Sciatic nerve (tissue), 2 donors: ENCODE data around the gene ICAM4. TPM values are rescaled to one million over a fixed set of nuclear protein-coding genes. Genes with fewer than 3 reads are reported as not detected.
A peak's percentile ranks its signal among the peaks of the same experiment; 100 is the strongest.
"Not testable (repeated sequence)": the region's sequence is repeated elsewhere in the genome, so short reads cannot be mapped to it uniquely, and the experiment has no call there.

Experiments used
- ATAC-seq: fragments of 200-7000 bp; cut with Tn5 transposase; one replicate; pipeline ENCODE4 v1.9.1; 2020; ENCODE audit warnings: mild to moderate bottlenecking, moderate library complexity
- DNase-seq: peaks from one replicate; pipeline ENCODE4 v3.0.0-alpha.2; 2020; ENCODE audit warnings: low spot score
- intact Hi-C: fragments of 100-400 bp; cut with DNase I; formaldehyde crosslinking; loops from one replicate; pipeline ENCODE4 v1.14.2; 2022
- total RNA-seq: library from RNA; stranded (reverse); fragmentation: NEBNext Ultra II Directional; extraction: Animal tissue kit (Norgen Biotek cat#: 25700); gene quantifications from one replicate; pipeline ENCODE4 v1.2.1, GENCODE V29; 2021
- donor health status: DM: no; HTN: no; CAD: no.
- donor health status: DM: no; HTN: no; CAD: no.

ICAM4 gene
- total RNA-seq, 1 donor from 2014 or later, result not detected

- ATAC-seq (peak; percentile 96), DNase-seq (peak; percentile 99)
- intact Hi-C loops, result loop anchor here (2.0 kb wide), 1 partner anchor 16 kb away; the partner anchor contains the start of gene FDX2
Measured at GRCh38 chr19:10332965-10333757, 46.4 kb downstream of the ICAM4 start, which contains the start of gene RAVER1. RAVER1 (minus strand) TSS chr19:10333529; CDS start chr19:10333507, 22 bp downstream.

- intact Hi-C loops, result loop anchor here (2.0 kb wide), 1 partner anchor 17 kb away; the partner anchor contains the start of gene FDX2
- DNase-seq (no peak), ATAC-seq (peak; percentile 0)
Measured at GRCh38 chr19:10333758-10334587, 47.2 kb downstream of the ICAM4 start.

GRCh38 chr19:10334588-10335351, 48.0 kb downstream of the ICAM4 start:
- intact Hi-C loops, result no loop called here
- DNase-seq, result peak; percentile 97
- peak; percentile 94 for ATAC-seq

GRCh38 chr19:10335352-10335985, 48.7 kb downstream of the ICAM4 start:
- ATAC-seq, result no peak
- intact Hi-C loops, result no loop called here
- DNase-seq, result no peak

- DNase-seq, ATAC-seq, intact Hi-C loops: not testable (repeated sequence)
Measured at GRCh38 chr19:10336725-10337124, 50.0 kb downstream of the ICAM4 start.

Other genes with a start within 250 kb of the ICAM4 start
- gene SHFL, start 200.6 kb upstream of the ICAM4 start, total RNA-seq, result 47.0 TPM
- gene ANGPTL6, start 184.3 kb upstream of the ICAM4 start, total RNA-seq, result not detected
- gene PPAN, start 180.6 kb upstream of the ICAM4 start, total RNA-seq, result 31.3 TPM
- gene P2RY11, start 175.3 kb upstream of the ICAM4 start, total RNA-seq, result 9.9 TPM
- gene EIF3G, start 167.1 kb upstream of the ICAM4 start, total RNA-seq, result 155 TPM
- gene DNMT1, start 92.0 kb upstream of the ICAM4 start, total RNA-seq, result 70.8 TPM
- 15.9 TPM for gene S1PR2, start 55.6 kb upstream of the ICAM4 start, total RNA-seq
- 29.3 TPM for gene MRPL4, start 34.7 kb upstream of the ICAM4 start, total RNA-seq
- 30.7 TPM for gene ICAM1, start 15.8 kb upstream of the ICAM4 start, total RNA-seq
- 1.6 TPM for gene ICAM5, start 3.0 kb downstream of the ICAM4 start, total RNA-seq
- gene ZGLP1, start 22.9 kb downstream of the ICAM4 start, total RNA-seq, result 5.7 TPM
- gene FDX2, start 29.1 kb downstream of the ICAM4 start, total RNA-seq, result 15.2 TPM
- 20.3 TPM for gene RAVER1, start 46.6 kb downstream of the ICAM4 start, total RNA-seq
- 10.5 TPM for gene ICAM3, start 52.7 kb downstream of the ICAM4 start, total RNA-seq
- 128 TPM for gene TYK2, start 93.6 kb downstream of the ICAM4 start, total RNA-seq
- gene CDC37, start 116.6 kb downstream of the ICAM4 start, total RNA-seq, result 128 TPM
- gene PDE4A, start 133.6 kb downstream of the ICAM4 start, total RNA-seq, result 11.0 TPM
- 63.9 TPM for gene KEAP1, start 216.4 kb downstream of the ICAM4 start, total RNA-seq
- gene S1PR5, start 230.5 kb downstream of the ICAM4 start, total RNA-seq, result 0.53 TPM